ENCODE data around the gene ADCY2. TPM values are rescaled to one million over a fixed set of nuclear protein-coding genes. Genes with fewer than 3 reads are reported as not detected.

ADCY2 gene
- total RNA-seq, 4 donors from 2014 or later: 0.19 to 2.7 (median 0.59) TPM; not detected in 1

DNA sequence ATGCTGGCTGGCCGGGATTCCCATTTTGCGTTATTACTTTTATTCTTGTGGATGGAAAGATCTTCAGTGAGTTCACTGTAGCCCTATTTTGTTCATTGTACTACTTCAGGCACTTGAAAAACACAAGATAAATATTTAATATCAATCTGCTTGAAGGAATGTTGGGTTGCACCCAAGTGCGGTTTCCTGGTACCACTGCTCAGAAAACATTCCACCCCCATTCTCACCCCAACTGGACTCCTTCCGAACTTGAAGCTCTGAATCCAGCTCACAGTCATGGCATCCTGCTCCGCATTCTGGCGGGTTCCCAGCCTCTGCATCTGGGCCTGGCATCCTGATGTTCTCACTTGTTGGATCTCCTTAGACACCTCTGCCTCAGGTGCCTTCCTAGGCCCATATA is 351.8 kb downstream of the ADCY2 start:
- Histone ChIP-seq H3K27ac (no peak overlapping the region), H3K27me3 (no peaks in the 10 kb centered on the region), H3K4me3 (no peak overlapping the region), H3K36me3 (no peaks in the 10 kb centered on the region), H3K9me3 (no peaks in the 10 kb centered on the region), H3K4me1 (no peaks in the 10 kb centered on the region)
- TF ChIP-seq, protein P1, sequence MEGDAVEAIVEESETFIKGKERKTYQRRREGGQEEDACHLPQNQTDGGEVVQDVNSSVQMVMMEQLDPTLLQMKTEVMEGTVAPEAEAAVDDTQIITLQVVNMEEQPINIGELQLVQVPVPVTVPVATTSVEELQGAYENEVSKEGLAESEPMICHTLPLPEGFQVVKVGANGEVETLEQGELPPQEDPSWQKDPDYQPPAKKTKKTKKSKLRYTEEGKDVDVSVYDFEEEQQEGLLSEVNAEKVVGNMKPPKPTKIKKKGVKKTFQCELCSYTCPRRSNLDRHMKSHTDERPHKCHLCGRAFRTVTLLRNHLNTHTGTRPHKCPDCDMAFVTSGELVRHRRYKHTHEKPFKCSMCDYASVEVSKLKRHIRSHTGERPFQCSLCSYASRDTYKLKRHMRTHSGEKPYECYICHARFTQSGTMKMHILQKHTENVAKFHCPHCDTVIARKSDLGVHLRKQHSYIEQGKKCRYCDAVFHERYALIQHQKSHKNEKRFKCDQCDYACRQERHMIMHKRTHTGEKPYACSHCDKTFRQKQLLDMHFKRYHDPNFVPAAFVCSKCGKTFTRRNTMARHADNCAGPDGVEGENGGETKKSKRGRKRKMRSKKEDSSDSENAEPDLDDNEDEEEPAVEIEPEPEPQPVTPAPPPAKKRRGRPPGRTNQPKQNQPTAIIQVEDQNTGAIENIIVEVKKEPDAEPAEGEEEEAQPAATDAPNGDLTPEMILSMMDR (IDR thresholded peaks at IDR 0.05): no peak
- no peak for TF ChIP-seq POLR2A (IDR thresholded peaks at IDR 0.05)
- 70 to 87% methylated on average over 6 of the region's 6 CpGs for WGBS, 2 donors
- intact Hi-C loops (cut with DNase I): loop anchor here (10.0 kb wide), 2 partner anchors 493 to 983 kb away; no protein-coding TSS in a partner anchor
- DNase-seq: no peak

DNA sequence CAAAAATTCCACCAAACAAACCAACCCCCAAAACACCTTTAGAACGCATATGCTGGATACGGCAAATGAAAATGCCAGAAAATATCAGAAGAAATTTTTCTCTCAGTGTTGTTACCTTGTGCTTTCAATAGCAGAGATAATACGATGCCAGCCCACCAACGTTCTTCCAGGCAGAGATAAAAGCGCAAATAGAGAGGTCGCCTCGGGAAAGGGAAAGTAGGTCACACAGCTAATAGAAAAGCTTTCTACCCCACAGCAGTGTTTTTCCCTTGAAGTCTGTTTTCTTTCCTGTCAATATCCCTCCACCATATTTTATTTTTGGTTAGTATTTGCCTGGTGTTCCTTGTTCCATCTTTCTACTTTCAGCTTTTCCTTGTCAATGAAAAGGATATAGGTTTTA is 353.7 kb downstream of the ADCY2 start:
- Histone ChIP-seq H3K4me1 (no peaks in the 10 kb centered on the region), H3K9me3 (no peaks in the 10 kb centered on the region), H3K36me3 (no peaks in the 10 kb centered on the region), H3K4me3 (no peak overlapping the region), H3K27me3 (no peaks in the 10 kb centered on the region), H3K27ac (no peak overlapping the region)
- intact Hi-C loops (cut with DNase I): loop anchor here (10.0 kb wide), 2 partner anchors 495 to 985 kb away; no protein-coding TSS in a partner anchor
- no peak for DNase-seq
- TF ChIP-seq, protein P1 (IDR thresholded peaks at IDR 0.05): no peak
- TF ChIP-seq POLR2A (IDR thresholded peaks at IDR 0.05): no peak
- WGBS, 2 donors: 77 to 84% methylated on average over 7 of the region's 7 CpGs

DNA sequence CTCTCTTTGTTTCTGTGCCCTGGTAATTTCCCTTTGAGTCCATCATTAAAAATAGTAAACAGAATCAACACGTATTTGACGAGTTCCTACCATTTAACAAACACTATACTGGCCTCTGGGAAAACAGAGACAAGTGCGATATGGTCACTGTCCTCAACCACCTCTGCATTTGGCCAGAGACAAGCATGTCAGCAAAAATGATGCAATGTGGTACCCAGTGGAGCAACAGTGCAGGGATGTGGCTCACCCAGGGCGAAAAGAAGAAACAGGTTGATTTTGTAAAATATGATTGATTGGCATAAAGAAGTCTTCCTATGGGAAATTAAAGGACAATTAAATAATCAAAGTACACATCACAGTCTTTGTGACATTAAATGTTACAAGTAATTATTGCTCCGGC is 355.9 kb downstream of the ADCY2 start:
- TF ChIP-seq, protein P1 (IDR thresholded peaks at IDR 0.05): no peak
- no peak for TF ChIP-seq POLR2A (IDR thresholded peaks at IDR 0.05)
- no peaks in the 10 kb centered on the region for H3K4me1 ChIP-seq
- intact Hi-C loops (cut with DNase I): no loop called here
- DNase-seq: no peak
- no peak overlapping the region for H3K27ac ChIP-seq
- H3K36me3 ChIP-seq: no peaks in the 10 kb centered on the region
- WGBS, 2 donors: 58 to 87% methylated on average over 4 to 5 of the region's 5 CpGs
- H3K4me3 ChIP-seq: no peak overlapping the region
- H3K9me3 ChIP-seq: no peaks in the 10 kb centered on the region
- H3K27me3 ChIP-seq: no peaks in the 10 kb centered on the region

DNA sequence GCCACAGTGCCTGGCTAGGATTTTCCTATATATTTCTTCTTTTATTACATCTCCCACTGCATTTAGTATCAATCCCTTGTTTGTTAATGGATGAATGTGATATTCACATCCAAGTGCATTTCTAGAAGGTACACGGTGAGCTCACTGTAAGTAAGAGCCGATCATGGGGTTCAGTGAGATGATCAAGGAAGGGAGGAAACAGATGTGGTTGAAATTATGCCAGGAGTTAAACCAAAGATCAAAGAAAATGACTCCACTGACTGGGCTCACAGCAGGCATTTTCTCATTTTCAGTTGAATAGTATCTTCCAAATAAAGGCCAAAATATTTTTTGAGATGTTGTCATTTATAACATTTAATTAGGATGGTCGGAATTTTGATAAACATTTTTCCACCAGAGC is 357.2 kb downstream of the ADCY2 start:
- 21 to 50% methylated on average over 3 of the region's 3 CpGs for WGBS, 2 donors
- intact Hi-C loops (cut with DNase I): no loop called here
- no peak for DNase-seq
- Histone ChIP-seq H3K27me3 (no peaks in the 10 kb centered on the region), H3K27ac (no peak overlapping the region), H3K4me3 (no peak overlapping the region), H3K36me3 (no peaks in the 10 kb centered on the region), H3K9me3 (no peaks in the 10 kb centered on the region), H3K4me1 (no peaks in the 10 kb centered on the region)
- no peak for TF ChIP-seq POLR2A (IDR thresholded peaks at IDR 0.05)
- TF ChIP-seq, protein P1 (IDR thresholded peaks at IDR 0.05): no peak

DNA sequence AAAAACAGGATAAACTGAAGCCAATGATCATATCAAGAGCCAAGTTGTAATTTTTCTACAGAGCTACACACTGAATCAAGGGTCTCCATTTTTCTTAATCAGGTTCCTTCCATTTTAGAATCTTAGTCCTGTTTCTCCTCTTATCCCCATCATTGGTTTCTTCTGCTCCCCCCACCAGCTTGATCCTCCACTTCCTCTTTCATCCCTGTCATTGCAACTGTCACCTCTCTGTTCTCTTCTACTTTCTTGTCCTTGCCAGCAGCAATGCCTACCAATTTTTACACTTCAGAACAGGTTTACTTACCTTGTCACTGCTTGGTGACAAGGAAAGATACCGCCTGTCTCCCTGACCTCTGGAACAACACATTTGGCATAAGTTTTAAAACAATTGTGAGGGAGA is 357.7 kb downstream of the ADCY2 start:
- Histone ChIP-seq H3K36me3 (no peaks in the 10 kb centered on the region), H3K27ac (no peak overlapping the region), H3K9me3 (no peaks in the 10 kb centered on the region), H3K4me1 (no peaks in the 10 kb centered on the region), H3K4me3 (no peak overlapping the region), H3K27me3 (no peaks in the 10 kb centered on the region)
- 88 to 92% methylated on average over 1 of the region's 1 CpG for WGBS, 2 donors
- DNase-seq: no peak
- intact Hi-C loops (cut with DNase I): no loop called here
- TF ChIP-seq, protein P1 (IDR thresholded peaks at IDR 0.05): no peak
- no peak for TF ChIP-seq POLR2A (IDR thresholded peaks at IDR 0.05)

All from esophagus squamous epithelium (tissue), 5 donors.